ENCODE measurements around the gene VAV3.

Gene VAV3

DNA sequence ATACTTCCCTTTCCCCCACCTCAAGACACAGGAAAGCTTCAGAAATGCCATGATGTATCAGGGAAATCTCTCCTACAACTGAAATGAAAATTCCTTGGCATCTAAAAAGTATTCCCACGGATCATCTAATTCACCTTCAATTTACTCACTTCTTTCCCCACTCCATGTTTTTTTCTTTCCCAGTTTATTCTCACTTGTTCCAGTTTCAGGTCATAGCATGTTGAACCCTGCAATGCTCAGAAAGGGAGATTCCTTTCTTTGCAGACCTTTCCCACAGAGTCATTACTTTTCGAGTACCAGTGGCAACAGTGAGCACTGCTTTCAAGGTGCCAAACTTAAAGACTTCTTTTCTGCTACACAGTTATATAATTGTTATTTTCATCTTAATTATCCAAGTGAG, 305.0 kb downstream of the VAV3 start:
- Histone ChIP-seq H3K4me1 (ENCODE audit: control insufficient read depth in 2 of 2, insufficient read depth in 1 of 2, low read depth in 1 of 2, low read length in 2 of 2) (peaks cover 0 to 4% of the 10 kb centered on the region in 2 donors), H3K14ac (ENCODE audit: low read length) (no peak overlapping the region), H3K27me3 (ENCODE audit: control insufficient read depth in 3 of 3, insufficient read depth in 3 of 3, low read depth in 1 of 3, low read length in 3 of 3) (no peaks in the 10 kb centered on the region), H4K8ac (ENCODE audit: low read depth, low read length) (no peak overlapping the region), H2BK15ac (ENCODE audit: low read length) (no peak overlapping the region), H2BK12ac (ENCODE audit: low read length) (no peak overlapping the region), H2AFZ (ENCODE audit: low read length) (no peak overlapping the region), H2BK5ac (ENCODE audit: low read length) (no peak overlapping the region), H3K18ac (ENCODE audit: low read length) (no peak overlapping the region), H3K4ac (ENCODE audit: low read length) (no peak overlapping the region), H3K23ac (ENCODE audit: low read depth, low read length, poor library complexity) (no peak overlapping the region), H3K4me3 (ENCODE audit: low read length in 2 of 2) (no peak overlapping the region), H3K9ac (ENCODE audit: low read depth, low read length, poor library complexity) (no peak overlapping the region), H3K36me3 (replicated peaks in 1 of 2; ENCODE audit: control insufficient read depth in 2 of 2, insufficient read depth in 2 of 2, low read length in 2 of 2) (no peaks in the 10 kb centered on the region), H4K91ac (ENCODE audit: low read depth, low read length, poor library complexity) (no peak overlapping the region), H3K9me3 (replicated peaks in 1 of 2; ENCODE audit: control insufficient read depth in 2 of 2, insufficient read depth in 1 of 2, low read depth in 1 of 2, low read length in 2 of 2) (no peaks in the 10 kb centered on the region), H2BK120ac (ENCODE audit: low read depth, low read length) (no peak overlapping the region), H2AK5ac (ENCODE audit: low read depth, low read length) (no peak overlapping the region), H3K27ac (replicated peaks; ENCODE audit: low read length) (no peak overlapping the region), H3K79me1 (ENCODE audit: low read depth, low read length) (no peaks in the 10 kb centered on the region), H3K4me2 (ENCODE audit: insufficient read depth, low read length, poor library complexity, severe bottlenecking) (no peak overlapping the region)
- 100% methylated on average over 1 of the region's 2 CpGs; no CpG with 5 or more reads in 1 of the 2 donors for WGBS, 2 donors (ENCODE audit: extremely low coverage in 2 of 2, insufficient read length in 2 of 2, insufficient replicate concordance in 1 of 2)
- no peak for DNase-seq (ENCODE audit: low spot score)

DNA sequence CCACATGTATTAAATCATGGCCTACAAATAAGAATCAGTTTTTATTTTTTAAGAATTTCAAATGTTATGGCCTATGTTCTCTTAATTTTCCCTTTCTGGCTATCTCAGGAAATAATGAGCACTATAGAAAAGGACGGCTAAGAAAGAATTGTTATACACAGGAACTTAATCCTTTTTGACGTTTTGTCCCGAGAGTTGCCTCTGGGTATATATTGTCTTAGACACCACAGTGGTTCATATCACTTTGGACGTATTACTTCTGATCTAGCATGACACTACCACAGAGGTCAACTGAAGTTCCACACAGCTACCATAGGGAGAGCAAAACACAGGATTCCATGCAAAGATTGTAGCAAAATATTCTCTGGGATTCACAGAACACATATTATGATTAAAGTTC, 307.6 kb downstream of the VAV3 start:
- Histone ChIP-seq H2BK120ac (ENCODE audit: low read depth, low read length) (no peak overlapping the region), H3K4ac (ENCODE audit: low read length) (no peak overlapping the region), H2AK5ac (ENCODE audit: low read depth, low read length) (no peak overlapping the region), H3K9ac (ENCODE audit: low read depth, low read length, poor library complexity) (no peak overlapping the region), H3K18ac (ENCODE audit: low read length) (no peak overlapping the region), H2BK5ac (ENCODE audit: low read length) (no peak overlapping the region), H3K14ac (ENCODE audit: low read length) (no peak overlapping the region), H4K8ac (ENCODE audit: low read depth, low read length) (no peak overlapping the region), H3K4me3 (ENCODE audit: low read length in 2 of 2) (no peak overlapping the region), H3K79me1 (ENCODE audit: low read depth, low read length) (no peaks in the 10 kb centered on the region), H3K36me3 (replicated peaks in 1 of 2; ENCODE audit: control insufficient read depth in 2 of 2, insufficient read depth in 2 of 2, low read length in 2 of 2) (no peaks in the 10 kb centered on the region), H3K27ac (replicated peaks; ENCODE audit: low read length) (no peak overlapping the region), H3K4me1 (ENCODE audit: control insufficient read depth in 2 of 2, insufficient read depth in 1 of 2, low read depth in 1 of 2, low read length in 2 of 2) (peaks cover 0 to 5% of the 10 kb centered on the region in 2 donors), H2BK12ac (ENCODE audit: low read length) (no peak overlapping the region), H2BK15ac (ENCODE audit: low read length) (no peak overlapping the region), H3K27me3 (ENCODE audit: control insufficient read depth in 3 of 3, insufficient read depth in 3 of 3, low read depth in 1 of 3, low read length in 3 of 3) (no peaks in the 10 kb centered on the region), H2AFZ (ENCODE audit: low read length) (no peak overlapping the region), H3K23ac (ENCODE audit: low read depth, low read length, poor library complexity) (no peak overlapping the region), H3K9me3 (replicated peaks in 1 of 2; ENCODE audit: control insufficient read depth in 2 of 2, insufficient read depth in 1 of 2, low read depth in 1 of 2, low read length in 2 of 2) (no peaks in the 10 kb centered on the region), H3K4me2 (ENCODE audit: insufficient read depth, low read length, poor library complexity, severe bottlenecking) (no peak overlapping the region), H4K91ac (ENCODE audit: low read depth, low read length, poor library complexity) (no peak overlapping the region)
- DNase-seq (ENCODE audit: low spot score): no peak
- no CpG with 5 or more reads among the region's 4 CpGs for WGBS, 2 donors (ENCODE audit: extremely low coverage in 2 of 2, insufficient read length in 2 of 2, insufficient replicate concordance in 1 of 2)

- Histone ChIP-seq H4K8ac (ENCODE audit: low read depth, low read length) (no peak overlapping the region), H3K4me1 (ENCODE audit: control insufficient read depth in 2 of 2, insufficient read depth in 1 of 2, low read depth in 1 of 2, low read length in 2 of 2) (peaks cover 0 to 5% of the 10 kb centered on the region in 2 donors), H3K23ac (ENCODE audit: low read depth, low read length, poor library complexity) (no peak overlapping the region), H3K79me1 (ENCODE audit: low read depth, low read length) (no peaks in the 10 kb centered on the region), H3K18ac (ENCODE audit: low read length) (no peak overlapping the region), H3K9ac (ENCODE audit: low read depth, low read length, poor library complexity) (no peak overlapping the region), H3K4me2 (ENCODE audit: insufficient read depth, low read length, poor library complexity, severe bottlenecking) (no peak overlapping the region), H2BK12ac (ENCODE audit: low read length) (no peak overlapping the region), H3K27ac (replicated peaks; ENCODE audit: low read length) (no peak overlapping the region), H3K4ac (ENCODE audit: low read length) (no peak overlapping the region), H3K4me3 (ENCODE audit: low read length in 2 of 2) (no peak overlapping the region), H2BK120ac (ENCODE audit: low read depth, low read length) (no peak overlapping the region), H2AK5ac (ENCODE audit: low read depth, low read length) (no peak overlapping the region), H2BK15ac (ENCODE audit: low read length) (no peak overlapping the region), H4K91ac (ENCODE audit: low read depth, low read length, poor library complexity) (no peak overlapping the region), H3K9me3 (replicated peaks in 1 of 2; ENCODE audit: control insufficient read depth in 2 of 2, insufficient read depth in 1 of 2, low read depth in 1 of 2, low read length in 2 of 2) (no peaks in the 10 kb centered on the region), H3K36me3 (replicated peaks in 1 of 2; ENCODE audit: control insufficient read depth in 2 of 2, insufficient read depth in 2 of 2, low read length in 2 of 2) (no peaks in the 10 kb centered on the region), H3K14ac (ENCODE audit: low read length) (no peak overlapping the region), H3K27me3 (ENCODE audit: control insufficient read depth in 3 of 3, insufficient read depth in 3 of 3, low read depth in 1 of 3, low read length in 3 of 3) (no peaks in the 10 kb centered on the region), H2BK5ac (ENCODE audit: low read length) (no peak overlapping the region), H2AFZ (ENCODE audit: low read length) (no peak overlapping the region)
- DNase-seq (ENCODE audit: low spot score): no peak
- no CpG with 5 or more reads among the region's 2 CpGs for WGBS, 2 donors (ENCODE audit: extremely low coverage in 2 of 2, insufficient read length in 2 of 2, insufficient replicate concordance in 1 of 2)
Measured at GRCh38 chr1:107653765-107654164, 311.2 kb downstream of the VAV3 start.

GRCh38 chr1:107653005-107653404, 312.0 kb downstream of the VAV3 start:
- no peak overlapping the region for H2BK15ac ChIP-seq (ENCODE audit: low read length)
- no peak overlapping the region for H2AK5ac ChIP-seq (ENCODE audit: low read depth, low read length)
- H3K79me1 ChIP-seq (ENCODE audit: low read depth, low read length): no peaks in the 10 kb centered on the region
- H3K9me3 ChIP-seq (replicated peaks in 1 of 2; ENCODE audit: control insufficient read depth in 2 of 2, insufficient read depth in 1 of 2, low read depth in 1 of 2, low read length in 2 of 2): no peaks in the 10 kb centered on the region
- H3K4me3 ChIP-seq (ENCODE audit: low read length in 2 of 2): no peak overlapping the region
- H3K18ac ChIP-seq (ENCODE audit: low read length): no peak overlapping the region
- H2BK5ac ChIP-seq (ENCODE audit: low read length): no peak overlapping the region
- no peak overlapping the region for H3K4me2 ChIP-seq (ENCODE audit: insufficient read depth, low read length, poor library complexity, severe bottlenecking)
- no peak overlapping the region for H3K27ac ChIP-seq (replicated peaks; ENCODE audit: low read length)
- H3K9ac ChIP-seq (ENCODE audit: low read depth, low read length, poor library complexity): no peak overlapping the region
- no peak overlapping the region for H2BK120ac ChIP-seq (ENCODE audit: low read depth, low read length)
- H3K36me3 ChIP-seq (replicated peaks in 1 of 2; ENCODE audit: control insufficient read depth in 2 of 2, insufficient read depth in 2 of 2, low read length in 2 of 2): no peaks in the 10 kb centered on the region
- no peak for DNase-seq (ENCODE audit: low spot score)
- WGBS, 2 donors (ENCODE audit: extremely low coverage in 2 of 2, insufficient read length in 2 of 2, insufficient replicate concordance in 1 of 2): no CpG with 5 or more reads among the region's 1 CpG
- no peak overlapping the region for H2BK12ac ChIP-seq (ENCODE audit: low read length)
- H4K8ac ChIP-seq (ENCODE audit: low read depth, low read length): no peak overlapping the region
- no peaks in the 10 kb centered on the region for H3K27me3 ChIP-seq (ENCODE audit: control insufficient read depth in 3 of 3, insufficient read depth in 3 of 3, low read depth in 1 of 3, low read length in 3 of 3)
- H2AFZ ChIP-seq (ENCODE audit: low read length): no peak overlapping the region
- H3K23ac ChIP-seq (ENCODE audit: low read depth, low read length, poor library complexity): no peak overlapping the region
- H3K4me1 ChIP-seq (ENCODE audit: control insufficient read depth in 2 of 2, insufficient read depth in 1 of 2, low read depth in 1 of 2, low read length in 2 of 2): peaks cover 0 to 5% of the 10 kb centered on the region in 2 donors
- no peak overlapping the region for H3K14ac ChIP-seq (ENCODE audit: low read length)
- no peak overlapping the region for H3K4ac ChIP-seq (ENCODE audit: low read length)
- no peak overlapping the region for H4K91ac ChIP-seq (ENCODE audit: low read depth, low read length, poor library complexity)
